Mucosa of stomach (tissue), 1 donor: ENCODE measurements around the gene CCDC33.

Experiments used
- H3K27me3 ChIP-seq: one replicate; pipeline ENCODE4 v1.7.0; 2013; ENCODE audit warnings: mild to moderate bottlenecking, low read length; ENCODE audit not compliant: control insufficient read depth, insufficient read depth
- H3K36me3 ChIP-seq: one replicate; pipeline ENCODE4 v1.7.0; 2013; ENCODE audit warnings: low read length; ENCODE audit not compliant: control insufficient read depth, insufficient read depth
- H3K4me1 ChIP-seq: one replicate; pipeline ENCODE4 v1.7.0; 2013; ENCODE audit warnings: mild to moderate bottlenecking, low read length; ENCODE audit not compliant: control insufficient read depth, insufficient read depth
- H3K4me3 ChIP-seq: one replicate; pipeline ENCODE4 v1.7.0; 2013; ENCODE audit warnings: low read length
- H3K9ac ChIP-seq: one replicate; pipeline ENCODE4 v1.7.0; 2013; ENCODE audit warnings: mild to moderate bottlenecking, low read length, moderate library complexity
- H3K9me3 ChIP-seq: one replicate; pipeline ENCODE4 v1.7.0; 2013; ENCODE audit warnings: mild to moderate bottlenecking, low read length, moderate library complexity; ENCODE audit not compliant: control insufficient read depth
- donor health status: Pancreatic carcinoma.

CCDC33 gene

DNA sequence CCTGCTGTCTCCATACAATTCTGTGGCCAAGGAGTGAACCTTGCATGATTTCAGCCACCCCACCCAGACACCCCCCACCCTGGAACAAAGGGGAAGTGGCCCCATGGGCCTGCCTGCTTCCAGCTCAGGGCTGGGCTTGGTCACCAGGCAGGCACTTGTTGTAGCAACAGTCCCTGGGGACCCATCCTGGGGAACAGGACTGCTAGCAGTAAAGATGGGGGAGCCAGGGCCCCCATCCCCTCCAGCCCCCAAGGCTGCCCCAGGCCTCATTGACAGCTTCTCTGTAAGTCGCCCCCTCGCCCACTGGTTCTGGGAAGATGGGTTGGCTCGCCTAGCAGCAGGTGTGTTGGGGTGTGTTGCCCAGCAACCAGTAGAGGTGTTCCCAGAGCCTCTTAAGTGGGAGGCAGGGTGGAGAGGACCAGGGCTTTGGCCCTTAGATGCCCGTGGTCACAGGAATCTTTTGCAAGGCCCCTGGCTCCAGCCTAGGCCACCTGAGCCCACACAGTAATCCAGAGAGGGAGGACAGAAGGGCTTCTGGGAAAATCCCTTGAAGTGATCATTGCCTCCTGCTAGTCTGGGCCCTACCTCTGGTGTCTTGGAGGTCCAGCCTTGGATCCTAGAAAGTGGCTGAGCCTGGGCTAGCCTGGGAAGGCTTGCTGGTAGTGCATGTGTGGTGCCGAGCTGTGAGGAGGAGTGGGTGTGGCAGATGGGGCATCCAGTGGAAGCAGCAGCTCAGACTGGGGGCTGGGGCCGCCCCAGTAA is 82.4 kb downstream of the CCDC33 start:
- Histone ChIP-seq H3K9me3 (no peaks in the 10 kb centered on the region), H3K4me3 (no peak overlapping the region), H3K9ac (peak overlapping the region; percentile 39), H3K27me3 (no peaks in the 10 kb centered on the region), H3K4me1 (peaks cover 22% of the 10 kb centered on the region), H3K36me3 (no peaks in the 10 kb centered on the region)

DNA sequence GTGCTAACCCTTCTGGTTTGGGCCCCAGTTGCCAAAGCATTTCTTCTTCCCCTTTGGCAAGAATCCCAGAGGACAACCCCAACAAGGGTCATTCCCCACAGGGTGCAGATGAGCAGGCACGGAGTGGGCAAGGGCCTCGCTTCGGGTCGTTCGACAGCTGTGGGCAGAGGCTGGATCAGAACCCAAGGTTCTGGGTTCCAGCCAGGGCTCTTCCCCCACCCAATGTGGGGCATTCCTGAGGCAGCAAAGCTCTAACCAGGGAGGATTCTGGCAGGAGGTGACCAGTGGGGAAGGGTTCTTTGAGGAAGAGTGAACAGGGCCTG is 83.0 kb downstream of the CCDC33 start:
- Histone ChIP-seq H3K4me1 (peaks cover 22% of the 10 kb centered on the region), H3K4me3 (no peak overlapping the region), H3K9ac (no peak overlapping the region), H3K9me3 (no peaks in the 10 kb centered on the region), H3K36me3 (no peaks in the 10 kb centered on the region), H3K27me3 (no peaks in the 10 kb centered on the region)

DNA sequence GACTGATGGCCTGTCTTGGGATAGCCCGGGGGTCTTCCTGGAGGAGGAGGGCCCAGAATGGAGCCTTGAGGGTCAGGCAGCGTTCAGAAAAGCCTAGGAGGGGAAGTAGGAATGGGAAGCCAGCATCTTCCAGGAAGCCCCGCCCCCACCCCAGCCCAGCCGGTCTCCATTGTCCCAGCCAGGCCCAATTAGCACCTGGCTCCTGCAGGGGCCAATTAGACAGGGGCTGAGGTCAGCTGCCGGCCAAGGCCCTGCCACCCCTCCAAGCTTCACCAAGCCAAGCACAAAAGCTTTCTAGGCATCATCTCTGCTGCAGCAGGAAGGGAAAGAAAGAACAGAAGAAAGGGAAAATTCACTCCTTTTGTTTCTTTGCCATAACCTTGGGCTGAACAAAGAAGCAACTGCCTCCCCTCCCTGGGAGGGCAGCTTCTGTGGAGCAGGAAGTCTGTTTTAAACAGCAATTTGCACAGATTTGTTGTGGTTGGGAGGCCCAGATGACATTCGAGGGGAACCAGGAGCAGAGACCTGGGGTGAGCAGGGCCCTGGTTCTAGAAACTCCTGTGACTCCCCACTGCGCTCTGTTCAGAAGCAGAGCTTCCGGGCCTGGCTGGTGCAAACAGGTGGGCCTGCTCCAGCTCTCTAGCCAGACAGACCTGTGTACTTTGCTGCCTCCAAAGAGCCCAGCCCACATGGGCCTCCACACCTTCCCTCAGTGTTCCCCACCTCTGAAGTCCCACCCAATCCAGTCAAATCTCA is 83.6 kb downstream of the CCDC33 start:
- Histone ChIP-seq H3K9me3 (no peaks in the 10 kb centered on the region), H3K27me3 (no peaks in the 10 kb centered on the region), H3K4me3 (no peak overlapping the region), H3K36me3 (no peaks in the 10 kb centered on the region), H3K4me1 (peaks cover 22% of the 10 kb centered on the region), H3K9ac (peak overlapping the region; percentile 28)

DNA sequence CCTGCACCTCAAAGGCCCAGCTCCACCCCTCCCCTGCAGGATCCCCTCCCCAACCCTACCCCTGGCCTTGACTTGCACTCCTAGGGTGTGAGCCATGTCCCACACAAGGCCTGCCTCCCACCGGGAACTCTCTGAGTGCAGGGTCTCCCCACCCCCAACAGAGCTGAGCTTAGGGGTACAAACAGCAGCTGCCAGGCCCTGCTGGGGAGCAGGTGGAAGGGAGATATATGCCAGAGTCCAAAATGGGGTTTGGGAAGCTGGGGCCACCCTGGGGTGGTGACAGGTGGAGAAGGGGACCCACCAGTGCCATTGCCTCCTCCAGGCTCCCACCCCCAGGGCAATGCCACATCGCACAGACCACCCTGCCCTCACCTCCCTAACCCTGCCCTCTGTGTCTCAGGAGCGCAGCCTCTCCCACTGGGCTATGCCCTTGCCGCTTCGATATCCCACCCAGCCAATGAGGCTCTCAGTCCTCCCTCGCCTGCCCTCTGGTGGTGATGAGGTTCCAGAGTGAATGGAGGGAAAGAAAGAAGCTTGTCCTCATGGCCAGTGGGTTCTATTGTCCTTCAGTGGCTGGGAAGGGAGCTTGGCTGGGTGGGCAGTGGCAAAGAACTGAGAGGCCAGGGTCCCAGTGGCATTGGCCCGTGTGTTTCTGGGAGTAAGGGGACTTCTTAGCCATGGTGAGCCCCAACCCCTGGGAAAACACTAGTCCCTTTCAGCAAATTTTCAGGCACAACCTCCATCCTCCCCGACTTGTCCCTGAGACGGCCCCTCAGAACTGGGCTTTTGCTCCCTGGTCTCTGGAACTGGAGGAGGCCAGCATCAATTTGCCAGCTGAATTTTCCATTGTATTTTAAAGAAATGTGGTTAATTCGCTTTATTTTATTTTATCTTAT is 84.5 kb downstream of the CCDC33 start:
- Histone ChIP-seq H3K27me3 (no peaks in the 10 kb centered on the region), H3K4me1 (peaks cover 22% of the 10 kb centered on the region), H3K9me3 (no peaks in the 10 kb centered on the region), H3K4me3 (no peak overlapping the region), H3K9ac (no peak overlapping the region), H3K36me3 (no peaks in the 10 kb centered on the region)

DNA sequence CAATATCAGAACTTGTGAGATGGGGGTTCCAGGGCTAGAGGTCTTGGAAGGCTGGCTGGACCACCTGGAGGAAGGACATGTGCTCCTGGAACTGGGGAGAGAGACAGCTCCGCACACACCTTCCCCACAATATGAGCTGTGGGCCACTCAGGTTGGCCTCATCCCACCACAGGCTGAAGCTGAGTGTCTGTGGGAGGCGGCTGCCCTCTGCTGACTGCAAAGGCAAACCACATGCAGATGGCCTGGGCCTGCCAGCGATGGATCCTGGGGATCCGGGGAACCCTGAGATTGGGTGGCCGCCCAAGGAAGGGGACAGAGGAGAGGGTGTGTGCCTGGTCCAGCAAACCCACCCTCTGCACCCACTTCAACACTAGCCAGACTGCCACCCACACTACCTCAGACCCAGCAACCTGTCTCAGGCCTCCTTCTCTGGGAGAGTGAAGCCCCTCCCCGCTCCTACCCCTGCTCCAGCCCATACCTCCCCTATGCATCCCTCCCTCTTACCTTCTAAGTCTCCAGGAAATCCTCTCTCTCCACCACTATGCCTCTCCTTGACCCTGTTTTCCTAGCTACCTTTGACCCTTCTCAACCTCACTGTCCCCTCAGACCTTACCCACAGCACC is 86.5 kb downstream of the CCDC33 start:
- Histone ChIP-seq H3K4me1 (peaks cover 22% of the 10 kb centered on the region), H3K9ac (no peak overlapping the region), H3K4me3 (no peak overlapping the region), H3K36me3 (no peaks in the 10 kb centered on the region), H3K9me3 (no peaks in the 10 kb centered on the region), H3K27me3 (no peaks in the 10 kb centered on the region)

DNA sequence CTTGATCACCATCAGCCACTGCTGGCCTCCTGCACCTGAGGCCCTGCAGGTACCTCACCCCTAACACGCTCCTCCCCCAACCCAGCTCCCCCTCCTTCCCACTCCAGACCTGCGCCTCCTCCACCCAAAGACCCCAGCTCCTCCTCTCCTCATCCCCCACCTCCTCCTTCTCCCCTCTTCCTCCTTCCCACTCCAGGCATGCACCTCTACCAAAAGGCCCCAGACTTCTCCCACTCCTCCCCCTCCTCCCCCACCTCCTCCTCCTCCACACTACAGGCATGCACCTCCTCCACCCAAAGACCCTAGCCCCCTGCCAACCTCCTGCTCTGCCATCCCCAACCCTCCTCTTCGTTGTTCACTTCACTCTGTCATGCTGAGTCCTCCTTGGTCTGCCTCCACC is 88.6 kb downstream of the CCDC33 start:
- Histone ChIP-seq H3K36me3 (no peaks in the 10 kb centered on the region), H3K4me1 (peaks cover 5% of the 10 kb centered on the region), H3K4me3 (no peak overlapping the region), H3K9ac (no peak overlapping the region), H3K27me3 (no peaks in the 10 kb centered on the region), H3K9me3 (no peaks in the 10 kb centered on the region)

DNA sequence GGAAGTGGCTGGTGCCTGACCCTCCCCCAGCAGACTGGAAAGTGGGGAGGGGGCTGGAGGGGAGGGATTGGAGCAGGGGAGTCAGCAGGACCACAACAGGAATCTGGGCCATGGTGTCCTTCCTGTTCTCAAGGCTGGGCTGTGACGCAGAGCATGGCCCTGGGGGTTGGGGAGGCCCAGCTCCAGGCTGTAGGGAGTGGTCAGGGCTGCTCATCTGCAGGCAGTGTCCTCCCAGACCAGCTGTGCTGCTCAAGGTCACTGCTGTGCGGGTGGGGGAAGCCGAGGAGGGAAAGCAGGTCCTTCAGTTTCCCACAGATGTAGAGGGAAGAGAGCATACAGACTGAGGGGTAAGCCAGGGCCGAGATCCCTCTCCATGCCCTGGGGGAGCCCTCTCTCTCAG is 90.6 kb downstream of the CCDC33 start:
- no peaks in the 10 kb centered on the region for H3K36me3 ChIP-seq
- H3K4me3 ChIP-seq, result no peak overlapping the region
- H3K9me3 ChIP-seq, result no peaks in the 10 kb centered on the region
- no peaks in the 10 kb centered on the region for H3K4me1 ChIP-seq
- no peaks in the 10 kb centered on the region for H3K27me3 ChIP-seq
- no peak overlapping the region for H3K9ac ChIP-seq

DNA sequence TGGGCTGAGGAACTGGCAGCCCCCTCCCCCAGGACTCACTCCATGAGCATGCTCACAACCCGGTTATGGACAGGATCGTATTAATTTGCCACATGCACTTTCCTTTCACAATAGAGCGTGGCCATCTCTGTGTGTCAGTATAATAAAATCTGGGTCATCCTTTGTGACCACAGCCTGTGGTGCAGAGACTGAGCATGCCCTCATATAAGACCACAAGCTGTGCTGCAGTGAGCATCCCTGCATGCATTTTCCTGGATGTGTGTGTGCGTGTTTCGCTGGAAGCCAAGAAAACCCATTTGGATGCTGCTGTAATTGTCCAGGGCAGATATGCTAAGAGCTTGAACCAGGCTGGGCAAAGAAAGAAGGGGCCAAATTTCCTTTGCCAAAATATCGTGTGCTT is 91.6 kb downstream of the CCDC33 start:
- no peaks in the 10 kb centered on the region for H3K36me3 ChIP-seq
- H3K4me1 ChIP-seq, result no peaks in the 10 kb centered on the region
- no peaks in the 10 kb centered on the region for H3K9me3 ChIP-seq
- no peak overlapping the region for H3K9ac ChIP-seq
- no peaks in the 10 kb centered on the region for H3K27me3 ChIP-seq
- no peak overlapping the region for H3K4me3 ChIP-seq

DNA sequence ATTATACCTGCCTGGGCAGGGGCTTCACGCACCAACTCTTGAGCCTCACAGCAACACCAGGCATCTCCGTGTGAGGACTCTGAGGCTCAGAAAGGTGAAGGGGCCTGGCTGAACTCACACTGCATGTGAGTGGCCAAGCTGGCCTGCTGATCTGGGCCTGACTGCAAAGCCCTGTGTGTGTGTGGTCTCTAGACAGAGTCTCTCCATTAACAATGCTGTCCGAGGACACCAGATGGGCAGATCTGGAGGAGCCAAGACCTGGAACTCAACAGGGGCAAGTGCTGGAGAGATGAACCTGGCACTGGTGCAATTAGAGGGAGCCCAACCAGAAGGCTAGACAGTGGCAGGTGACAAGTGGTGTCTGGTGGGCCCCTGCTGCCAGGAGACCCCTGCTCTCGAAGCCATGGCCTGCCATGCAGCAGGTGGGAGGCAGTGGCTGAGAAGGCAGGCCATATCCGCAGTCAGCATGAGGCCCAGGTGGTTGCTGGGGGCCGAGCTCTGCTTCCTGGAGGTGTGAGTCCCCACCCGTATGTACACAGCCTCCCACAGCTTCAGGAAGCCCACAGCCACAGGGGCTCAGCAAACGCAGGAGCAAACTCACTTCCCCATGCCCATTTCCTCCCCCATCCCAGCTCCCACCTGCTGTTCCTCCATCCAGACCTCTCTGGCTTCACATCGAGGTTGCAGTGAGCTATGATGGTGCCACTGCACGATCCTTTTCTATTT is 92.4 kb downstream of the CCDC33 start:
- no peaks in the 10 kb centered on the region for H3K27me3 ChIP-seq
- H3K9me3 ChIP-seq, result no peaks in the 10 kb centered on the region
- H3K4me1 ChIP-seq, result no peaks in the 10 kb centered on the region
- no peaks in the 10 kb centered on the region for H3K36me3 ChIP-seq
- H3K9ac ChIP-seq, result no peak overlapping the region
- no peak overlapping the region for H3K4me3 ChIP-seq

DNA sequence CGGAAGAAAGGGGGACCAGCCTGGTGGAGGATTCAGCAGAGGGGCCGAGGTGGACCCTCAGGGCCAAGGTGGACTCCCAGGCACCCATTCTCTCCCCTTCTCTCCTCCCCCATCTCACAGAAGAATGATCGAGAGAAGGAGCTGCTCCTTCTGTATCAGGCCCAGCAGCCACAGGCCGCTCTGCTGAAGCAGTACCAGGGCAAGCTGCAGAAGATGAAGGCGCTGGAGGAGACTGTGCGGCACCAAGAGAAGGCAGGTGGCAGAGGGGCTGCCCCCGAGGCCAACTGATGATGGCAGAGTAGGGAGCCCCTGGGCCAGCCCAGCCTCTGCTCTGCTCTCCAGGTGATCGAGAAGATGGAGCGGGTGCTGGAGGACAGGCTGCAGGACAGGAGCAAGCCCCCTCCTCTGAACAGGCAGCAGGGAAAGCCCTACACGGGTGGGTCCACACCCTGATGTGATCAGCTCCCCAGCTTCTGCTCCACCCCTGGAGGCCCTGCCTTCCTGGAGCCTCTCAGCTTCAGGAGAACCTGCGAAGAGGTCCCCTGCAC is 94.8 kb downstream of the CCDC33 start:
- H3K9me3 ChIP-seq, result no peaks in the 10 kb centered on the region
- H3K9ac ChIP-seq, result no peak overlapping the region
- H3K4me3 ChIP-seq, result no peak overlapping the region
- no peaks in the 10 kb centered on the region for H3K27me3 ChIP-seq
- H3K4me1 ChIP-seq, result no peaks in the 10 kb centered on the region
- no peaks in the 10 kb centered on the region for H3K36me3 ChIP-seq

DNA sequence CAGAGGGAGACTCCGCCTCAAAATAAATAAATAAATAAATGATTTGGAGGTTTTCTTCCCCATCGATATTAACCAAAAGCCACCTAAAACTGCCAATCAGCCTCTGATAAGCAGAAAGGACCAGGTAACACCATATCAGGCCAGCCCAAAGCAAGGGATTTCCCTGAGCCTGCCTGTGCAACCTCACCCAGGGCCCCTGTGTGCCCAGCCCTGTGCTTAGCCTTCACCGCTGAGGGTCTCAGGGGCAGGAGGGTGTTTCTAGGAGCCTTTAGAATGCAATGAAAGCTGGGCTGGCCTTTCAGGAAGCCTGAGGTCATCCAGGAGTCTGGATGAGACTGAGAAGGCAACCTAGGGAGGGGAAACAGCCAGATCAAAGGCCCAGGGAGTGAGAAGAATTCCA is 95.9 kb downstream of the CCDC33 start:
- H3K27me3 ChIP-seq, result no peaks in the 10 kb centered on the region
- no peak overlapping the region for H3K4me3 ChIP-seq
- no peak overlapping the region for H3K9ac ChIP-seq
- no peaks in the 10 kb centered on the region for H3K36me3 ChIP-seq
- H3K9me3 ChIP-seq, result no peaks in the 10 kb centered on the region
- H3K4me1 ChIP-seq, result no peaks in the 10 kb centered on the region
